GM12878 (cell line): ENCODE data around the gene ALOXE3. TPM values are rescaled to one million over a fixed set of nuclear protein-coding genes. Genes with fewer than 3 reads are reported as not detected.

Source experiments
- E2F8 ChIP-seq: fragments of 450-650 bp; IDR thresholded peaks from 2 replicates; pipeline ENCODE4 v1.6.1; 2018; ENCODE audit warnings: mild to moderate bottlenecking, low read depth, moderate library complexity; ENCODE audit not compliant: partially characterized antibody
- ELK1 ChIP-seq: IDR thresholded peaks from 2 replicates; pipeline ENCODE4 v1.6.1; 2012; ENCODE audit warnings: low read depth, low read length, improper control_type of control experiment
- GATAD2B ChIP-seq: fragments of 450-650 bp; conservative IDR thresholded peaks from 2 replicates; pipeline ENCODE4 v1.6.1; 2017; ENCODE audit warnings: low read depth, mild to moderate bottlenecking, moderate library complexity
- MAX ChIP-seq: IDR thresholded peaks from 2 replicates; pipeline ENCODE4 v1.6.1; 2012; ENCODE audit warnings: low read depth, low read length, improper control_type of control experiment
- NR2F1 ChIP-seq: fragments of 450-650 bp; conservative IDR thresholded peaks from 2 replicates; pipeline ENCODE4 v1.6.1; 2017; ENCODE audit warnings: mild to moderate bottlenecking
- RELB ChIP-seq: fragments of 450-650 bp; IDR thresholded peaks from 2 replicates; pipeline ENCODE4 v1.6.1; 2017; ENCODE audit warnings: low read depth, mild to moderate bottlenecking, moderate library complexity
- SREBF1 ChIP-seq: IDR thresholded peaks from 2 replicates; pipeline ENCODE4 v1.6.1; 2012; ENCODE audit warnings: mild to moderate bottlenecking, low read length
- polyA plus RNA-seq, 11 experiments: library from polyadenylated mRNA; depleted of rRNA in 4 of 11; unstranded in 6 of 11; stranded (reverse) in 5 of 11; fragments of >200 nt; fragmentation: Nextera tagmentation in 4 of 11; fragmentation: Illumina TruSeq in 1 of 11; extraction: Ambion mirVana in 4 of 11; extraction: Trizol in 1 of 11; gene quantifications; 1 replicate in 1 of 11; 2 replicates in 10 of 11; pipeline versions ENCODE4 v1.2.1 to v1.2.3, GENCODE V29; 2011 to 2016; ENCODE audit warnings: inconsistent platforms in 2 of 11, missing spikeins in 2 of 11, low read depth in 1 of 11
- total RNA-seq, 4 experiments: library from RNA; depleted of rRNA in 3 of 4; stranded (reverse); fragments of >200 nt in 3 of 4; fragmentation: Illumina TruSeq in 1 of 4; extraction: Trizol in 1 of 4; gene quantifications; 2 replicates each; pipeline versions ENCODE4 v1.2.1 to v1.2.3, GENCODE V29; 2013 to 2021

The ALOXE3 gene
- total and polyA plus RNA-seq, 10 of the 15 experiments (the other 5 are each of a cell fraction or from before 2014, with no cell fraction given) = 0.04 TPM; not detected in 9

- no peak for TF ChIP-seq ELK1
- no peak for TF ChIP-seq RELB
- TF ChIP-seq NR2F1 = no peak
- no peak for TF ChIP-seq SREBF1
- TF ChIP-seq E2F8 = no peak
- no peak for TF ChIP-seq MAX
- no peak for TF ChIP-seq GATAD2B
These were observed 1.5 kb downstream of the ALOXE3 start (continued) for GRCh38 chr17:8116776-8117175.
